ENCODE data around the gene GPR61.

DNA sequence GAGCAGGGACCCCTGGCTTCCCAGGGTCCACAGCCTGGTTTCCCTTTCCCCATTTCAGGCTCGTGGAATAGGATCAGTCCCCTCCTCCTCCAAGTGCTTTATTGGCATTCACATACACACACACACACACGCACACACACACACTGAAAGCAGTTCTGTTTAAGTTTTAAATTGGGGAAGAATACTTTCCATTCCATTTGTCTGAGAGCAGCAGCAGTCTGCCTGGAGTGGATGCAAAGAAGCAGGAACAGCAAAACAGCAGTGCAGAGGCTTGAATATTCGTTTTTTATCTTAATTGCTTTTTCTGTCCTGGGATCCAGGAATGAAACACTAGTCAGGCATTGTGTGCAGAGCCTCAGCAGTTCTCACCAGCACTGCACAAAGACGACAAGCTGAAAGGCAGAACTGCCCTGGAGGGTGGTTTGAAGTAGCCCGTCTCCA is 38.7 kb upstream of the GPR61 start:
- TF ChIP-seq POLR2AphosphoS5 (IDR thresholded peaks at IDR 0.05; ENCODE audit: insufficient read depth in 1 of 2, low read depth in 1 of 2) = no peak
- no peak for TF ChIP-seq CTCF (IDR thresholded peaks at IDR 0.05)
